ENCODE measurements around the gene SOX18.

- TF ChIP-seq SUZ12 (IDR thresholded peaks at IDR 0.05; ENCODE audit: extremely low read depth, insufficient read depth, insufficient read length) (no peak), YY1 (IDR thresholded peaks at IDR 0.05; ENCODE audit: insufficient read depth, insufficient read length) (no peak)
These were observed 42.9 kb downstream of the SOX18 start for GRCh38 chr20:64006490-64006889.

Measured in NT2/D1 (cell line).